H1 (cell line): ENCODE data around the gene CDCA5. TPM values are rescaled to one million over a fixed set of nuclear protein-coding genes. Genes with fewer than 3 reads are reported as not detected.

Experiments
- CTCF ChIA-PET: fragments of 300-600 bp; sonication (Branson Sonifier 250); formaldehyde crosslinking; loops from one replicate; lab custom pipeline; 2021; ENCODE audit not compliant: partially characterized antibody; lab: Charles Lee
- POLR2A ChIA-PET: fragments of 300-600 bp; sonication (Branson Sonifier 250); formaldehyde crosslinking; loops from one replicate; lab custom pipeline; 2021; ENCODE audit warnings: inconsistent platforms; ENCODE audit not compliant: partially characterized antibody; lab: Charles Lee
- DNase-seq, 2 experiments: peaks; one replicate each; pipeline versions ENCODE4 v3.0.0 to v3.0.0-alpha.2; 2010 to 2022; ENCODE audit warnings: low spot score in 2 of 2, low read depth in 1 of 2, mixed read lengths in 1 of 2
- FAIRE-seq: peaks from 2 replicates; lab custom pipeline; 2011; peaks lifted over from hg19 to GRCh38; lab: Jason Lieb, UNC
- H2AFZ ChIP-seq: 2 replicates; pipeline ENCODE4 v1.8.1; 2012; ENCODE audit warnings: low read length, inconsistent platforms
- H2AK5ac ChIP-seq: 2 replicates; pipeline ENCODE4 v1.6.1; 2013; ENCODE audit warnings: low read depth, low read length
- H2BK120ac ChIP-seq: replicated peaks from 2 replicates; pipeline ENCODE3; 2013; ENCODE audit warnings: low read depth, low read length, inconsistent platforms
- H2BK12ac ChIP-seq: 2 replicates; pipeline ENCODE4 v1.6.1; 2013; ENCODE audit warnings: low read depth, low read length
- H2BK15ac ChIP-seq: 2 replicates; pipeline ENCODE4 v1.6.1; 2013; ENCODE audit warnings: low read length
- H2BK20ac ChIP-seq: 2 replicates; pipeline ENCODE4 v1.6.1; 2013; ENCODE audit warnings: low read length
- H2BK5ac ChIP-seq: 2 replicates; pipeline ENCODE4 v1.6.1; 2013; ENCODE audit warnings: low read depth, low read length
- H3K14ac ChIP-seq: 2 replicates; pipeline ENCODE4 v1.6.1; 2013; ENCODE audit warnings: inconsistent platforms; ENCODE audit not compliant: insufficient read length
- H3K18ac ChIP-seq: 2 replicates; pipeline ENCODE4 v1.6.1; 2013; ENCODE audit warnings: low read length; ENCODE audit errors: extremely low read depth
- H3K23ac ChIP-seq: 2 replicates; pipeline ENCODE4 v1.6.1; 2013; ENCODE audit warnings: inconsistent platforms; ENCODE audit not compliant: insufficient read length
- H3K23me2 ChIP-seq: 2 replicates; pipeline ENCODE4 v1.6.1; 2013; ENCODE audit warnings: low read depth, low read length
- H3K27ac ChIP-seq: 2 replicates; pipeline ENCODE4 v1.6.1; 2011; ENCODE audit warnings: low read depth, low read length, inconsistent platforms
- H3K27me3 ChIP-seq, 4 experiments: replicated peaks in 1 of 4; 1 replicate in 1 of 4; 2 replicates in 3 of 4; pipeline versions ENCODE4 v1.6.1 to v1.8.1; 2011 to 2013; ENCODE audit warnings: low read length in 3 of 4, mild to moderate bottlenecking in 3 of 4, inconsistent platforms in 2 of 4, mixed read lengths in 2 of 4, moderate library complexity in 1 of 4; ENCODE audit not compliant: control insufficient read depth in 3 of 4, insufficient read depth in 3 of 4; ENCODE audit errors: extremely low read depth in 1 of 4
- H3K36me3 ChIP-seq, 4 experiments: 2 replicates each; pipeline versions ENCODE4 v1.6.1 to v1.8.1; 2011 to 2013; ENCODE audit warnings: mild to moderate bottlenecking in 4 of 4, low read length in 3 of 4, moderate library complexity in 2 of 4, control low read depth in 1 of 4, inconsistent platforms in 1 of 4; ENCODE audit not compliant: insufficient read depth in 4 of 4, control insufficient read depth in 2 of 4
- H3K4ac ChIP-seq: replicated peaks from 2 replicates; pipeline ENCODE3; 2013; ENCODE audit warnings: low read length, low read depth, mixed read lengths, inconsistent platforms; ENCODE audit not compliant: insufficient read length
- H3K4me1 ChIP-seq, 4 experiments: replicated peaks in 1 of 4; 1 replicate in 1 of 4; 2 replicates in 3 of 4; pipeline versions ENCODE4 v1.6.1 to v1.8.1; 2011 to 2013; ENCODE audit warnings: low read length in 3 of 4, inconsistent platforms in 2 of 4, mixed read lengths in 1 of 4; ENCODE audit not compliant: insufficient read depth in 4 of 4, control insufficient read depth in 3 of 4
- H3K4me2 ChIP-seq, 2 experiments: 2 replicates each; pipeline versions ENCODE4 v1.6.1 to v1.8.1; 2011 to 2013; ENCODE audit warnings: low read depth in 2 of 2, low read length in 2 of 2, control low read depth in 1 of 2, inconsistent platforms in 1 of 2, mild to moderate bottlenecking in 1 of 2; ENCODE audit not compliant: insufficient read depth in 1 of 2
- H3K4me3 ChIP-seq, 4 experiments: fragments of 200-600, 300-600 bp in 1 of 4; sonication (generic), shearing (Covaris generic), sonication (Bioruptor Twin) in 1 of 4; 2 replicates each; pipeline versions ENCODE4 v1.5.1 to v1.8.1; 2011 to 2016; ENCODE audit warnings: low read length in 4 of 4, low read depth in 3 of 4, control low read depth in 2 of 4, inconsistent platforms in 2 of 4, mild to moderate bottlenecking in 2 of 4, mixed read lengths in 1 of 4, moderate library complexity in 1 of 4; ENCODE audit not compliant: insufficient read depth in 2 of 4; ENCODE audit errors: extremely low read depth in 1 of 4
- H3K56ac ChIP-seq: replicated peaks from 2 replicates; pipeline ENCODE3; 2013; ENCODE audit warnings: low read depth, mild to moderate bottlenecking, mixed read lengths, low read length, inconsistent platforms; ENCODE audit not compliant: insufficient read length
- H3K79me1 ChIP-seq: 2 replicates; pipeline ENCODE4 v1.6.1; 2013; ENCODE audit warnings: low read depth, low read length, control low read depth
- H3K79me2 ChIP-seq, 2 experiments: 2 replicates each; pipeline versions ENCODE4 v1.6.1 to v1.8.1; 2012 to 2013; ENCODE audit warnings: low read length in 2 of 2, mild to moderate bottlenecking in 2 of 2, inconsistent platforms in 1 of 2; ENCODE audit not compliant: insufficient read depth in 2 of 2, control insufficient read depth in 1 of 2
- H3K9ac ChIP-seq, 4 experiments: replicated peaks in 1 of 4; 1 replicate in 1 of 4; 2 replicates in 3 of 4; pipeline versions ENCODE4 v1.6.1 to v1.8.1; 2011 to 2013; ENCODE audit warnings: low read depth in 3 of 4, low read length in 3 of 4, control low read depth in 2 of 4, mild to moderate bottlenecking in 2 of 4, moderate library complexity in 2 of 4, inconsistent platforms in 1 of 4; ENCODE audit errors: extremely low read depth in 1 of 4
- H3K9me3 ChIP-seq, 2 experiments: 2 replicates each; pipeline versions ENCODE4 v1.6.1 to v1.8.1; 2012 to 2013; ENCODE audit warnings: mild to moderate bottlenecking in 2 of 2, moderate library complexity in 2 of 2, control low read depth in 1 of 2, inconsistent platforms in 1 of 2, low read depth in 1 of 2, low read length in 1 of 2, mixed read lengths in 1 of 2; ENCODE audit not compliant: insufficient read depth in 2 of 2
- H4K20me1 ChIP-seq, 2 experiments: replicated peaks in 1 of 2; 2 replicates each; pipeline versions ENCODE3 to v1.8.1; 2011 to 2013; ENCODE audit warnings: inconsistent platforms in 2 of 2, low read length in 2 of 2, mild to moderate bottlenecking in 1 of 2; ENCODE audit not compliant: insufficient read depth in 2 of 2, control insufficient read depth in 1 of 2
- H4K5ac ChIP-seq: 2 replicates; pipeline ENCODE4 v1.6.1; 2013; ENCODE audit warnings: low read length, low read depth, mixed read lengths, inconsistent platforms; ENCODE audit not compliant: insufficient read length
- H4K8ac ChIP-seq: 2 replicates; pipeline ENCODE4 v1.8.0; 2013; ENCODE audit warnings: mild to moderate bottlenecking, moderate library complexity, low read length, inconsistent platforms; ENCODE audit not compliant: insufficient read depth; ENCODE audit errors: extremely low read depth
- H4K91ac ChIP-seq: replicated peaks from 2 replicates; pipeline ENCODE3; 2013; ENCODE audit warnings: low read length, mixed read lengths, inconsistent platforms; ENCODE audit not compliant: insufficient read length
- CBX8 ChIP-seq: fragments of 300-800, 300-1000 bp; sonication (generic); IDR thresholded peaks from 2 replicates; pipeline ENCODE4 v1.7.1; 2016; ENCODE audit warnings: low read depth, low read length, borderline replicate concordance
- KDM4A ChIP-seq: IDR thresholded peaks from one replicate; pipeline ENCODE4 v1.7.1; 2012; ENCODE audit warnings: low read depth, mild to moderate bottlenecking, moderate library complexity, low read length, inconsistent platforms; ENCODE audit not compliant: severe bottlenecking
- KDM5A ChIP-seq: fragments of 200-600 bp; IDR thresholded peaks from 2 replicates; pipeline ENCODE4 v1.7.1; 2012; ENCODE audit warnings: mild to moderate bottlenecking, low read length, inconsistent platforms, mixed read lengths
- SIRT6 ChIP-seq: IDR thresholded peaks from one replicate; pipeline ENCODE4 v1.7.1; 2012; ENCODE audit warnings: low read length, inconsistent platforms
- WGBS, 2 experiments: shearing (Covaris generic) in 1 of 2; methylation state at CpG; one replicate each; pipeline versions ENCODE4 v1.1.6 to v1.1.7; 2013 to 2015; ENCODE audit warnings: low lambda C conversion rate in 2 of 2, mixed read lengths in 2 of 2, inconsistent platforms in 1 of 2, low coverage in 1 of 2, missing lambda C conversion rate in 1 of 2; ENCODE audit not compliant: insufficient replicate concordance in 2 of 2, insufficient coverage in 1 of 2, insufficient read length in 1 of 2; ENCODE audit errors: extremely low coverage in 1 of 2, missing lambda C conversion rate in 1 of 2; 5-methylcytosine and 5-hydroxymethylcytosine counted together
- polyA plus RNA-seq, 7 experiments: library from polyadenylated mRNA; depleted of rRNA in 3 of 7; stranded (reverse) in 5 of 7; unstranded in 2 of 7; fragments of >200 nt in 5 of 7; fragments of 200-250 nt in 2 of 7; gene quantifications; 1 replicate in 5 of 7; 2 replicates in 1 of 7; 4 replicates in 1 of 7; pipeline versions ENCODE4 v1.2.1 to v1.2.3, GENCODE V29; 2011 to 2013; ENCODE audit warnings: missing spikeins in 2 of 7, mixed read lengths in 2 of 7
- total RNA-seq: library from RNA; stranded (reverse); fragmentation: NEBNext Ultra II Directional; extraction: Animal tissue kit (Norgen Biotek cat#: 25700); gene quantifications from 2 replicates; pipeline ENCODE4 v1.2.1, GENCODE V29; 2021

The CDCA5 gene
- total and polyA plus RNA-seq, 2 of the 8 experiments (the other 6 are each of a cell fraction or from before 2014, with no cell fraction given): 39.2 to 87.0 TPM

- Histone ChIP-seq H4K5ac (no peak overlapping the region), H2BK120ac (no peak overlapping the region), H4K20me1 (no peaks in the 10 kb centered on the region), H3K79me1 (no peaks in the 10 kb centered on the region), H4K91ac (no peak overlapping the region), H2BK12ac (no peak overlapping the region), H3K36me3 (no peaks in the 10 kb centered on the region; a peak in 2 of 8 replicates), H3K4me2 (no peak overlapping the region), H3K23ac (no peak overlapping the region), H3K14ac (no peak overlapping the region), H3K4me1 (no peaks in the 10 kb centered on the region; a peak in 1 of 7 replicates), H3K56ac (no peak overlapping the region), H2AK5ac (no peak overlapping the region), H3K4me3 (no peak overlapping the region), H3K18ac (no peak overlapping the region; the same call in 1 of the 2 replicates), H3K27ac (no peak overlapping the region), H3K9me3 (no peaks in the 10 kb centered on the region), H4K8ac (no peak overlapping the region), H3K9ac (no peak overlapping the region), H3K27me3 (no peaks in the 10 kb centered on the region), H3K23me2 (no peaks in the 10 kb centered on the region; the same call in 1 of the 2 replicates), H2BK20ac (no peak overlapping the region), H2BK5ac (no peak overlapping the region), H2BK15ac (no peak overlapping the region), H3K79me2 (peaks cover 0 to 3% of the 10 kb centered on the region in 2 experiments; a peak in 1 of 4 replicates), H2AFZ (no peak overlapping the region), H3K4ac (no peak overlapping the region)
- DNase-seq (no peak), FAIRE-seq (no peak)
- ChIA-PET CTCF (interaction anchor here (0.6 to 2.1 kb wide), 6 partner anchors 9 to 149 kb away, joined by 3 to 8 read pairs (median 4); no protein-coding TSS in a partner anchor), POLR2A (interaction anchor here (1.9 kb wide), 1 partner anchor 11 kb away, joined by 5 read pairs; no protein-coding TSS in a partner anchor)
- WGBS, 2 experiments: 88% methylated on average over 6 of the region's 6 CpGs; no CpG with 5 or more reads in 1 of the 2 experiments
- no peak for TF ChIP-seq SIRT6
- no peak for TF ChIP-seq KDM5A
- no peak for TF ChIP-seq KDM4A
- no peak for TF ChIP-seq CBX8
Observed at GRCh38 chr11:65036931-65037330, 46.9 kb downstream of the CDCA5 start.
